Activated T-cell treated with anti-CD3 and anti-CD28 coated beads, Interleukin-2, amount 50 U/mL, for 72 hours (primary cell): ENCODE results near the gene MARCHF9. TPM values are rescaled to one million over a fixed set of nuclear protein-coding genes. Genes with fewer than 3 reads are reported as not detected.

Experiments used
- ATAC-seq, 2 donors: fragments of 150-1000 bp; cut with Tn5 transposase; replicated peaks in 1 of 2; 2 replicates each; pipeline ENCODE4 v1.10.0; 2021; ENCODE audit warnings: moderate library complexity in 2 of 2, mild to moderate bottlenecking in 1 of 2
- DNase-seq, 2 donors: peaks; one replicate each; pipeline ENCODE4 v3.0.0; 2021 to 2022; ENCODE audit warnings: mixed read lengths in 1 of 2
- H3K27ac Mint-ChIP-seq: one replicate; pipeline ENCODE4 v1.8.0; 2022; ENCODE audit warnings: mild to moderate bottlenecking, moderate library complexity, mixed read lengths
- H3K27me3 Mint-ChIP-seq: one replicate; pipeline ENCODE4 v1.8.0; 2022; ENCODE audit warnings: low read depth, mixed read lengths
- H3K36me3 Mint-ChIP-seq, 2 donors: one replicate each; pipeline ENCODE4 v1.8.0; 2022; ENCODE audit warnings: mixed read lengths in 2 of 2, mild to moderate bottlenecking in 1 of 2; ENCODE audit not compliant: insufficient read depth in 2 of 2
- H3K4me1 Mint-ChIP-seq: one replicate; pipeline ENCODE4 v1.8.0; 2022; ENCODE audit warnings: low read depth, mixed read lengths
- H3K4me3 Mint-ChIP-seq, 2 donors: one replicate each; pipeline ENCODE4 v1.8.0; 2022; ENCODE audit warnings: mild to moderate bottlenecking in 2 of 2, mixed read lengths in 2 of 2, moderate library complexity in 2 of 2
- H3K9me3 Mint-ChIP-seq, 2 donors: one replicate each; pipeline ENCODE4 v1.8.0; 2022; ENCODE audit warnings: mixed read lengths in 2 of 2
- total RNA-seq, 2 donors: library from RNA; stranded (reverse); gene quantifications; one replicate each; pipeline ENCODE4 v1.2.3, GENCODE V29; 2022

Gene MARCHF9
- total RNA-seq, 2 donors from 2014 or later: 30.2 to 32.9 TPM

GRCh38 chr12:57802607-57803006, 47.7 kb downstream of the MARCHF9 start:
- ATAC-seq: peak in 1 of 2 donors; percentile 47
- H3K4me3 Mint-ChIP-seq: no peak overlapping the region
- H3K9me3 Mint-ChIP-seq: no peaks in the 10 kb centered on the region
- DNase-seq: no peak
- no peak overlapping the region for H3K27ac Mint-ChIP-seq
- peaks cover 0 to 13% of the 10 kb centered on the region in 2 donors for H3K36me3 Mint-ChIP-seq
- H3K4me1 Mint-ChIP-seq: no peaks in the 10 kb centered on the region
- H3K27me3 Mint-ChIP-seq: no peaks in the 10 kb centered on the region

GRCh38 chr12:57803319-57803893, 48.5 kb downstream of the MARCHF9 start:
- Mint-ChIP-seq H3K4me3 (no peak overlapping the region), H3K36me3 (peaks cover 0 to 13% of the 10 kb centered on the region in 2 donors), H3K27ac (no peak overlapping the region), H3K27me3 (no peaks in the 10 kb centered on the region), H3K9me3 (no peaks in the 10 kb centered on the region), H3K4me1 (no peaks in the 10 kb centered on the region)
- DNase-seq: peak; percentile 15 to 29
- ATAC-seq: peak; percentile 34 to 54

GRCh38 chr12:57806677-57807076, 51.8 kb downstream of the MARCHF9 start:
- no peak overlapping the region for H3K27ac Mint-ChIP-seq

GRCh38 chr12:57807285-57807684, 52.4 kb downstream of the MARCHF9 start:
- ATAC-seq (no peak), DNase-seq (no peak)
- Mint-ChIP-seq H3K36me3 (peaks cover 0 to 4% of the 10 kb centered on the region in 2 donors), H3K4me3 (no peak overlapping the region), H3K27ac (no peak overlapping the region), H3K27me3 (no peaks in the 10 kb centered on the region), H3K4me1 (no peaks in the 10 kb centered on the region), H3K9me3 (no peaks in the 10 kb centered on the region)

More at GRCh38 chr12:57806677-57807076, 51.8 kb downstream of the MARCHF9 start:
- ATAC-seq (no peak), DNase-seq (no peak)
- H3K4me3 Mint-ChIP-seq: no peak overlapping the region
- no peaks in the 10 kb centered on the region for H3K4me1 Mint-ChIP-seq
- H3K27me3 Mint-ChIP-seq: no peaks in the 10 kb centered on the region
- peaks cover 0 to 4% of the 10 kb centered on the region in 2 donors for H3K36me3 Mint-ChIP-seq
- no peaks in the 10 kb centered on the region for H3K9me3 Mint-ChIP-seq

- Mint-ChIP-seq H3K36me3 (peaks cover 0 to 1% of the 10 kb centered on the region in 2 donors), H3K9me3 (no peaks in the 10 kb centered on the region), H3K27me3 (no peaks in the 10 kb centered on the region), H3K4me1 (no peaks in the 10 kb centered on the region), H3K4me3 (no peak overlapping the region), H3K27ac (no peak overlapping the region)
- no peak for DNase-seq
- no peak for ATAC-seq
Measured at GRCh38 chr12:57808351-57808750, 53.4 kb downstream of the MARCHF9 start.

GRCh38 chr12:57809425-57809824, 54.5 kb downstream of the MARCHF9 start:
- Mint-ChIP-seq H3K9me3 (no peaks in the 10 kb centered on the region), H3K4me3 (no peak overlapping the region), H3K36me3 (peaks cover 0 to 1% of the 10 kb centered on the region in 2 donors), H3K4me1 (no peaks in the 10 kb centered on the region), H3K27ac (no peak overlapping the region), H3K27me3 (no peaks in the 10 kb centered on the region)
- no peak for ATAC-seq
- DNase-seq: no peak

Other genes with a start within 250 kb of the MARCHF9 start
- 10 to 100 TPM; 64.6 to 71.7 TPM for gene DDIT3, start 234.6 kb upstream of the MARCHF9 start, total RNA-seq
- 100 to 1,000 TPM; 131 to 148 TPM for gene MBD6, start 232.3 kb upstream of the MARCHF9 start, total RNA-seq
- gene DCTN2, start 207.9 kb upstream of the MARCHF9 start, total RNA-seq: 10 to 100 TPM; 94.9 to 99.0 TPM
- 1 to 10 TPM; 3.2 to 5.9 TPM for gene KIF5A, start 205.1 kb upstream of the MARCHF9 start, total RNA-seq
- 10 to 100 TPM; 21.3 to 23.1 TPM for gene PIP4K2C, start 163.9 kb upstream of the MARCHF9 start, total RNA-seq
- 10 to 100 TPM; 44.3 to 52.7 TPM for gene DTX3, start 150.3 kb upstream of the MARCHF9 start, total RNA-seq
- 1 to 10 TPM; 2.8 to 5.3 TPM for gene ARHGEF25, start 143.7 kb upstream of the MARCHF9 start, total RNA-seq
- gene B4GALNT1, start 121.9 kb upstream of the MARCHF9 start, total RNA-seq: 1 to 10 TPM; 2.5 to 3.8 TPM
- 100 to 1,000 TPM; 103 to 104 TPM for gene OS9, start 61.0 kb upstream of the MARCHF9 start, total RNA-seq
- 10 to 100 TPM; 21.7 to 26.9 TPM for gene AGAP2, start 16.4 kb upstream of the MARCHF9 start, total RNA-seq
- 10 to 100 TPM; 18.2 to 19.6 TPM for gene TSPAN31, start 10.1 kb upstream of the MARCHF9 start, total RNA-seq
- 100 to 1,000 TPM; 150 to 154 TPM for gene CDK4, start 2.8 kb upstream of the MARCHF9 start, total RNA-seq
- gene CYP27B1, start 12.0 kb downstream of the MARCHF9 start, total RNA-seq: 10 to 100 TPM; 11.1 to 14.7 TPM
- gene METTL1, start 17.0 kb downstream of the MARCHF9 start, total RNA-seq: 10 to 100 TPM; 18.7 TPM
- 1 to 10 TPM; 4.9 to 6.9 TPM for gene EEF1AKMT3, start 17.5 kb downstream of the MARCHF9 start, total RNA-seq
- gene TSFM, start 27.7 kb downstream of the MARCHF9 start, total RNA-seq: 10 to 100 TPM; 30.4 to 30.9 TPM
- gene AVIL, start 63.6 kb downstream of the MARCHF9 start, total RNA-seq: 1 to 10 TPM; 4.8 to 5.5 TPM
- gene CTDSP2, start 91.6 kb downstream of the MARCHF9 start, total RNA-seq: 100 to 1,000 TPM; 108 to 109 TPM
- 10 to 100 TPM; 23.5 to 26.3 TPM for gene ATP23, start 186.5 kb downstream of the MARCHF9 start, total RNA-seq